Hematopoietic multipotent progenitor cell treated with erythropoietin and hydrocortisone succinate and interleukin-3 and kit ligand, for 17 days (in vitro differentiated cells): ENCODE measurements around the gene BSG.
A peak's percentile ranks its signal among the peaks of the same experiment; 100 is the strongest.

Experiments
- DNase-seq: peaks from one replicate; pipeline ENCODE4 v3.0.0-alpha.2; 2015; ENCODE audit warnings: low spot score

The BSG gene

DNA sequence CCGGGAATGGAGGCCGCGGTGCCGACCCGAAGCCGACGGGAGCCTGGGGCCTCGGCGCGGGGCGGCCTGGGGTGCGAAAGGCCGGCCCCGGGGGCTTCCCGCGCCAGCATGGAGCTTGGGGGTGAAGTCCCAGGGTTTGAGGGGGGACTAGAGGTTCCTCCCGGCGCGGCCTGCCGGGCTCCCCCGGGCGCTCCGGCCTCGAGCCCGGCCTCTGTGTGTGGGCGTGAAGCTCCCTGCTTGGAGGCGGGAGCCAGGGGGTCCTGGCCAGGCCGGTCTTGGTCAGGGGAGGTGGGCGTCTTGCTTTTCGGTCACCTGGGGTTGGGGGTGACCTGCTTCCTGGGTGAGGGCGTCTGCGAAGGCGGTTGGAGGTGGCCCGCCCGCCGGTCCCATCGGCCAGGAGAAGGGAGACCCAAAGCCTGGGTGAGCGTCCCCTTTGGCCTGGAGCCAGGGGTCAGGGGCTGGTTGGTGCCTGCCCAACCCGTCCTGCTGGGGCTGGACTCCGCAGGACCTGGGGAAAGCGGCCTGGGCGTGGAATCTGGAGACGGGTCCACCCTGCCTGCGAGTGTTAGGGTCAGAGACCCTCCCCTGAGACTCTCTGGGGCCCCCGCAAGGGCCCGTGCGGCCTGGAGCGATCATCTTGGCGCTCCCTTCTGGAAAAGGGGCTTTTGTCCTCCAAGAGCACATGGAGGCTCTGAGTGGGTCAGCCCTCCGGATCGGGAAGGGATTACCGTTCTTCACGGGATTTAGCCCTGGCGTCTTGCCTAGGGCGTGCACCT lies 535 bp downstream of the BSG start:
- DNase-seq, result peak; percentile 77

DNA sequence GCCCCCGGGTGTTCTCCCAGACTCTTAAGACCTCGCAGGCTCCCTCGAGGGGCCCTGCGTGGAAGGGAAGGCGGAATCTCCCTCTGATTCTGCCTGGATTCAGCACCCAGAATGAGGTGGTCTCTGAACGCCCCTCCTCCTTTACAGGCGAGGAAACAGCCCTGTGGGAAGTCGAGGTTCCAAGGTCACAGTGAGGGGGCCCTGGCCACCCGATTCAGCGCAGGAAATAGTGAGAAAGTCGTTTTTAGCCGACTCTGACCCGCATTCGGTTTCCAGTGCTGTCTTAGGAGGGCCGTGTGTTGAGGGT lies 1.1 kb downstream of the BSG start:
- no peak for DNase-seq

DNA sequence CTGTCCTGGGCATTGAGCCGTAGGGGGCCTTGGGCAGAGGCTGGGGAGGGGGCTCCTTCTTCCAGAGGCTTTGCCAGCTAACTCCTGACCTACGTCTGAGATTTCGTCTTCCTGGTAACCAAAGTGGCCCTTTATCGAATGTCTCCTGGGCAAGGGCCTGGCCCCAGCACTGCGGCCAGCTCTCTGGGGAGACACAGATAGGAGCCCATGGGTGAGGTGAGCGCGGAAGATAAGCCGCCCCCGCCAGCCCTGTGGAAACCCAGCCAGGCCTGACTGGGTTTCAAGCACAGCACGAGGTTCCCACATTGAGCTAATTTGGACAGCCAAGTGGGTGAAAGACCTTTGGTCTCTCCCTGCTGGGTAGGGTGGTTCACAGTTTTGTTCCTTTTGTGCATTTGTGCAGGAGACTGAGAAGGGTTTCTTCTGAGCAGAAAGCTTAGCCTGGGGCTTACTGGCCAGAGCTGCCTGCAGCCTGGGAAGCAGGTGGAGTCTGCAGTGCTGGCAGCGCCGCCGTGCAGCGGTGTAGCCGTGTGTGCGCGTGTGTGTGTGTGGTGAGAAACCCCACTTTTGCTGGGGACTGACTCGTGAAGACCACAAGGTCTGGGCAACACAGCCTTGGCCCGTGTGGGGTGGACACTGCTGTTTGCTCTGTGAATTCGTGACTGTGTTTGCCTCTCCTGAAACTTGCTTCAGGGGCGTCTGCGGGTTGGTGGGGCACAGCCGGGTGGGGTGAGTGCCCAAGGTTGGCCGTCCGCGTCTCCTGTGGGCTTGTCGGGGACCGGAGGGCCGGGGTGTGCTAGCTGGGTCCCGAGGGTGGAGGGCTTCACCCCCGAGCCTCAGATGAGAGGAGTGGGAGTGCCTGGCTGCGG lies 2.5 kb downstream of the BSG start:
- peak; percentile 91 for DNase-seq

GRCh38 chr19:575527-576506 lies 3.4 kb downstream of the BSG start:
- peak; percentile 87 for DNase-seq

- peak; percentile 25 for DNase-seq
Observed at GRCh38 chr19:576768-577438, 4.5 kb downstream of the BSG start.

DNA sequence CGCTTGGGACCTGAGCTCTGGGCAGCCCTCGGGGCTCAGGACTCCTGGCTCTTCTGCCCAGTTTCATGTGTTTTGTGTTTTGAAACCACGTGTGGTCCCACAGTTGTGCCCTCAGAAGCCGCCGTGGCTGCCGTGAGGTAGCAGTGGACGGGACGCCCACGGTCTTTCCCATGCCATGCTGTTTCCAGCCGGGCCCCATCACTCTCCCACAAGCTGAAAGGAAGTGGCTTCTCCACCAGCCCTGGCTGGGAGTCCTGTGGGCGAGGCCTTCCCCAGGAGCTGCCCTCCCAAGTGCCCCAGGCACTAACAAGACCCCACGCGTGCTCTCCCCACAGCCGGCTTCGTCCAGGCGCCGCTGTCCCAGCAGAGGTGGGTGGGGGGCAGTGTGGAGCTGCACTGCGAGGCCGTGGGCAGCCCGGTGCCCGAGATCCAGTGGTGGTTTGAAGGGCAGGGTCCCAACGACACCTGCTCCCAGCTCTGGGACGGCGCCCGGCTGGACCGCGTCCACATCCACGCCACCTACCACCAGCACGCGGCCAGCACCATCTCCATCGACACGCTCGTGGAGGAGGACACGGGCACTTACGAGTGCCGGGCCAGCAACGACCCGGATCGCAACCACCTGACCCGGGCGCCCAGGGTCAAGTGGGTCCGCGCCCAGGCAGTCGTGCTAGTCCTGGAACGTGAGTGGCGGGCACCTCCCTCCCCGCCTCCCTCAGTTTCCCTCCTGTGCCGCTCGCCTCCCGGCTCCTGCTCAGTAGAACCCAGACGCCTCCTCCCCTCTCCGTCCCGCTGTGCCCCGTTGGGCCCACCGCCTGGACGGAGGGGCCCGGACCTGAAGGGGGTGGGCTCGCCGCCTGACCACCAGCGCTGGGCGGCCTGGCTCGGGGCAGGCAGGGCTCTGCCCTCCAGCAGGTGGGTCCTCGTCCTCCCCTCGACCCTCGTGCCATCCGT lies 5.3 kb downstream of the BSG start:
- peak; percentile 19 for DNase-seq

DNA sequence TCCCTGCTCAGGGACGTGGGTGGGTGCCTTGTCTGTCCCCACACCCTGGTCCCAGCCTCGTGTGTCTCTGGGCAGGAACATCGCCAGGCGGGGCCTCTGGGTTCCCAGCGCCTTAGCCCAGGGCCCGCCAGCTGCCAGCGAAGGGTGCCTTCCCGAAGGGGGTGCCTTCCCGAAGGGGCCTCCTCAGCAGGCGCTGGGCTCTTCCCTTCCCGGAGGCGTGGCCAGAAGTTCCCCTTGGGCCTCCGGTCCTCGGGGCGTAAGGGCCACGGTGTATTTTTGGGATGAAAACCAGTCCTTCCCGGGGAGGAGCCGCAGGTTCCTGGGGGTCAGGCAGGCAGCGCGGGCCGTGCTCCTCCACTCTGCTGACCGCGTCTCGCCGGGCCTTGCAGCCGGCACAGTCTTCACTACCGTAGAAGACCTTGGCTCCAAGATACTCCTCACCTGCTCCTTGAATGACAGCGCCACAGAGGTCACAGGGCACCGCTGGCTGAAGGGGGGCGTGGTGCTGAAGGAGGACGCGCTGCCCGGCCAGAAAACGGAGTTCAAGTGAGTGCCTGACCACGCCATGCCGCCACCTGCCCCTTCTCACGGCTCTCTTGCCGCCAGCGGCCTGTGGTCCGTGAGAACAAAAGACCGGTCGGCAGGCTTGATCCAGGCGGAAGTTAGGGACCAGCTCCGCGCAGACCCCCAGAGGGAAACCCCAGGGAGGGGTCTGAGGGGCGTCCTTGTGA lies 6.9 kb downstream of the BSG start:
- DNase-seq, result no peak

DNA sequence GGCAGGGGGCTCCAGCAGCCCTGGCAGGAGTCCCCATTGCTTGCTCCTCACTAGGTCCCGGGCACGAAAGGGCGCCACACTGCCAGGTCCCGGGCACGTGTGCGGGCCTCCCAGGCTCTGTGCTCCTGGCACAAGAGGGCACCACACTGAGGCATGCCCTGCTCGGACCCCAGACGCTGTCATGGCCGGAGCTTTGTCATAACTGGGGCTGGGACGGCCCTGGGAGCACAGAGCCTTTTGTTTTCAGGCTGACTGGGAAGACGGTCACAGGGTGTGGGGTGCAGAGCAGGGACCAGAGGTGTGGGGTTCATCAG lies 7.4 kb downstream of the BSG start:
- DNase-seq, result no peak

DNA sequence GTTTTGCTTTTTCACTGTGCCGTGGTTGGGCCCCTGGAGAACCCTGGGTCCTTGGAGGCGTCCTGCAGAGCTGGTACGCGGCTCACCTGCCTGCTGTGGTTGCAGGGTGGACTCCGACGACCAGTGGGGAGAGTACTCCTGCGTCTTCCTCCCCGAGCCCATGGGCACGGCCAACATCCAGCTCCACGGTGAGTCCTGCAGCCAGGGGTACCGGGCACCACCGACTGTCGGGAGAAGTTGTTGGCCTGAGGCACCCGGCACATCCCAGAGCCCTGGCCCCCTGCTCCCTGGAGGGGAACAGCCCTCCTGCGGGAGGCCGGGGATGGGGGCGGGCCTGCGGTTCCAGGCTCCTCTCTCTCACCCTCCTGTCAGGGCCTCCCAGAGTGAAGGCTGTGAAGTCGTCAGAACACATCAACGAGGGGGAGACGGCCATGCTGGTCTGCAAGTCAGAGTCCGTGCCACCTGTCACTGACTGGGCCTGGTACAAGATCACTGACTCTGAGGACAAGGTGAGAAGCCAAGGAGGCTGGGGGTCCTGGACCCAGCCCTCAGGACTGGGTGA lies 8.0 kb downstream of the BSG start:
- DNase-seq, result no peak

DNA sequence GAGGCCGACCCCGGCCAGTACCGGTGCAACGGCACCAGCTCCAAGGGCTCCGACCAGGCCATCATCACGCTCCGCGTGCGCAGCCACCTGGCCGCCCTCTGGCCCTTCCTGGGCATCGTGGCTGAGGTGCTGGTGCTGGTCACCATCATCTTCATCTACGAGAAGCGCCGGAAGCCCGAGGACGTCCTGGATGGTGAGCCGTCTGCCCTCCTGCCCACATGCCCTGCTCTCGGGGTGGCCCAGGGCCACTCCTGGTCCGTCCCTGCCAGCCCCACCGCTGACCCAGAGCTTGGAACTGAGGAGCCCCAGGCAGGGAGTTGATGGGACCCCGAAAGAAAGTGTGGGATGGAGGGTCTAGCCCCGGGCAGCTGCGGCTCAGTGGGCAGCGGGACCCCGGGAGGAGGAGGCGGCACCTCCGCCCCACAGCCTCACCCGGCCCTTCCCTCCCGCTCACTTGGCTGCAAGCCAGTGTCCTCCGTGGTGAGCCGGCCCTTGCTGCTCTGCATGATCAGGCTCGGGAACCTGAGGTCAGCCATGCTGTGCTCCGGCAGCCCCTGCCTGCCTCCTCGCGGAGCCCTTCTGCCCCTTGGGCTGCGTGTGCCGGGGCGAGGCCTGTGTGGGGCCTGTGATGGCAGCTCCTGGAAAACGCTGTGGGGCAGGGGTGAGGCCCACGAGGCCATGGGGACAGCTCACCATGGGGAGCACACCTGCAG lies 9.2 kb downstream of the BSG start:
- peak; percentile 31 for DNase-seq

DNA sequence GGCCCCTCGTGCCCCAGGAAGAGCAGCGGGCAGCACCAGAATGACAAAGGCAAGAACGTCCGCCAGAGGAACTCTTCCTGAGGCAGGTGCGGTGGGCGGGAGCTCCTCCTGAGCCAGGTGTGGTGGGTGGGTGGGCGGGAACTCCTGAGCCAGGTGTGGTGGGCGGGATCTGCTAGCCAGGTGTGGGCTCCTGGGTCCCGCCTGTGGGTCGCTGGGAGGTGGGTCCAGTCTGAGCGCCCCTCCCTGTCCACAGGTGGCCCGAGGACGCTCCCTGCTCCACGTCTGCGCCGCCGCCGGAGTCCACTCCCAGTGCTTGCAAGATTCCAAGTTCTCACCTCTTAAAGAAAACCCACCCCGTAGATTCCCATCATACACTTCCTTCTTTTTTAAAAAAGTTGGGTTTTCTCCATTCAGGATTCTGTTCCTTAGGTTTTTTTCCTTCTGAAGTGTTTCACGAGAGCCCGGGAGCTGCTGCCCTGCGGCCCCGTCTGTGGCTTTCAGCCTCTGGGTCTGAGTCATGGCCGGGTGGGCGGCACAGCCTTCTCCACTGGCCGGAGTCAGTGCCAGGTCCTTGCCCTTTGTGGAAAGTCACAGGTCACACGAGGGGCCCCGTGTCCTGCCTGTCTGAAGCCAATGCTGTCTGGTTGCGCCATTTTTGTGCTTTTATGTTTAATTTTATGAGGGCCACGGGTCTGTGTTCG lies 10.3 kb downstream of the BSG start:
- DNase-seq, result no peak

DNA sequence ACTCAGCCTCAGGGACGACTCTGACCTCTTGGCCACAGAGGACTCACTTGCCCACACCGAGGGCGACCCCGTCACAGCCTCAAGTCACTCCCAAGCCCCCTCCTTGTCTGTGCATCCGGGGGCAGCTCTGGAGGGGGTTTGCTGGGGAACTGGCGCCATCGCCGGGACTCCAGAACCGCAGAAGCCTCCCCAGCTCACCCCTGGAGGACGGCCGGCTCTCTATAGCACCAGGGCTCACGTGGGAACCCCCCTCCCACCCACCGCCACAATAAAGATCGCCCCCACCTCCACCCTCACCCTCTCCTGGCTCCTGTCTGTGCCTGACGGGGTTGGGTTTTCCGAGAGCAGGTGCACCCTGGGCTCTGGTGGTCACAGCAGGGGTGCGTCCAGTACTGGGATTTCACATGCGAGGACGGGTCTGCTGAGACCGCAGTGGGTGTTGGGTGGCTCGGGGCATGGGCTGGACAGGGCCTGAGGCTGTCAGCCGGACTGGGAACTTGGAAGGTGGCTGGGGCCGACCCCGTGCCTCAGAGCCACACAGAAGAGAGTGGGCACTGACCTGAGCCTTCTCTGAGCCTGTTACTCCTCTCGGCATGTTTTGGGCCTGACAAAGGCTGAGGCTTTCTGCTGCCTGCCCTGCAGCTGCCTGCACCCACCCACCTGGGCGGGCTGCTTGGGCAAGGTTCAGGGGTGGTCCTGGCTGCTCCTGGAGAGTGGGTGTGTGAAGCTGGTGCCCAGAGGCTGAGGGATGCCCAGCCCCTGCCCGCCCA lies 11.0 kb downstream of the BSG start:
- DNase-seq, result no peak

DNA sequence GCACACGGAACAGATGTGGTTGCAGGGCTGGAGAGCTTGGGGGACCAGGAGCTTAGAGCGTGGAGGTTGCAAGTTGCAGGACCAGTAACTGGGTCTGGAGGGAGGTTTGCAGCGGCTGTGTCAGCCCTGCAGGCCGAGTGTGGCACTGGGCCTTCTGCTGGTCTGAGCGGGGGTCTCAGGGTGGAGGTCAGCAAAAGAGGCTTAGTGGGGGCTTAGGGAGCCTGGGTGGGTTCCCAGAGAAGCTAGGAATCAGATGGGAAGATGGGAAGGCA lies 11.5 kb downstream of the BSG start:
- DNase-seq, result no peak

DNA sequence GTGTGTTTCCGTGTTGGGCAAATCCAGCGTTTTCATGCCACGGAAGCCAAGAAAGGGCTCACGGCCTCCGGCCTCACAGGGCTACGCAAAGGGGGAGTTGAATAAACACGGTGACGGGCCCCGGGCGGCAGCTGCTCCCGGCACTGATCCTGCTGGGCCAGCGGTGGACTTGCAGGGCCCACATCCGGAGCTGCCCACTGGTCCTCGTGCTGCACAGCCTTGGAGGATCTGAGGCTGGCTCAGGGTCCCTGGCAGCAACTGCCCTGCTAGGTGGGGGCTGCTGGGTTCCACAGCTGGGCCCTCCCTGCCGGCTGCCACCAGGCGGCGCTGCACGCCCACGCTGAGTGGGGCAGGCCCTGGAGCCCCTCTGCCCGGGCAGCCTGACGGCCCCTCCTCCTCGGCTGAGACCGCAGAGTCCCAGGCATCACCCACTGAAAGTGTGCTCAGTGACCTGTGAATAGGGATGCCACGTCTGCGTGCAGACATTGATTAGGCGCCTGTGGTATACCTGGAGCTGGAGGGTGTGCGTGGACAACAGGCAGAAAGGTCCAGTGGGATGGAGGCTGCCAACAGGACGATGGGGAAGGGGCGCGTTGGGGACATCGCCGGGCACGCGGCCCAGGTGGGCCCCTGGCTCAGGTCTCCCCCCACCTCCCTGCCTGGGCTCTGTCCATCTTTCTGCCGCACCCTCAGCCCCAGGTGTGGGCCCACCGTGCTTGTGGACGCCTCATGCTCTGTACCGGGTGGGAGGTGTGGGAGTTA lies 12.0 kb downstream of the BSG start:
- peak; percentile 80 for DNase-seq

GRCh38 chr19:585146-585545 lies 12.8 kb downstream of the BSG start:
- peak; percentile 37 for DNase-seq

- peak; percentile 36 for DNase-seq
Observed at GRCh38 chr19:585551-586110, 13.2 kb downstream of the BSG start.
